Measurements from ENCODE around the gene LRFN2. TPM values are rescaled to one million over a fixed set of nuclear protein-coding genes. Genes with fewer than 3 reads are reported as not detected.

LRFN2 gene
- polyA plus RNA-seq, 3 donors: not detected

DNA sequence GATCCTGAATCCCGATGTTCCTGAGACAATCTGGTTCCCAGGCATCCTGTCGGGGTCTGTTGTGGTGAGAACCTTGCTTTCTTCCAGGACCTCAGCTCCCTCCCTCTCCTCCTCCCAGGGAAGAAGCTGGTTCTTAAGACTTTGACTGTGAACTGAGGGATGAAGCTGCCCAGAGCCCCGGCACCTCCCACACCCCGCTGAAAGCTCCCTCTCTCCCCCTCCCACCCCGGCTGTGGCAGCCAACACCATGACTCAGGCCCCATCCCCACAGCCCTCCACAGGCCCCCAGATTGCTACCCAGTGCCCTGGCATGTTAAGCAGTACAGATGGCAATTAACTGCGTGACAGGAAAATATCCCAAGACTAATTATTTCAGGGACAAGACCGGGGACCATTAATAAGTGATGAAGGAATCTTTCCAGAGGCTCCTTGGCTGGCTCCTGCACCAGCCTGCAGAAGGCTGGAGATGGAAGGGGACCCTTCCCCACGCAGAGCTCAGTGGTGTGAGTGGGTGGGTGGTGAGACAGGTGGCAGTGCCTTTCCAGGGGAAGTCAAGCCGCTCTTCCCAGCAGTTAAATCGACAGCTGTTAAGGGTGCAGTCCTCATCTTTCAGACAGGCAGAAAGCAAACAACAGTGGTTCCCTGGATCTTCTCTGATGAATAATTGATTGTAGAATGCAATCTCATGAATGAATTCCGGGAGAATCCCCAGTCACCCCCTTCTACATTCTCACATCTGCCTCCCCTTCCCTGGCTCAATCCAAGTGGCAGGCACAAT, 237.9 kb downstream of the LRFN2 start:
- H3K79me2 ChIP-seq (ENCODE audit: insufficient read depth, low read length): no peaks in the 10 kb centered on the region
- Mint-ChIP-seq H3K27me3 (ENCODE audit: low read depth in 3 of 3) (peaks cover 0 to 2% (median 0%) of the 10 kb centered on the region in 3 donors), H3K36me3 (no peaks in the 10 kb centered on the region), H3K4me1 (no peaks in the 10 kb centered on the region), H3K27ac (no peak overlapping the region), H3K4me3 (no peak overlapping the region), H3K9me3 (no peaks in the 10 kb centered on the region)
- H3K27me3 ChIP-seq (ENCODE audit: control insufficient read depth in 2 of 2, insufficient read depth in 2 of 2, low read length in 2 of 2): no peaks in the 10 kb centered on the region
- no peaks in the 10 kb centered on the region for H3K36me3 ChIP-seq (replicated peaks in 1 of 2; ENCODE audit: control insufficient read depth in 1 of 2, insufficient read depth in 2 of 2, low read length in 2 of 2)
- TF ChIP-seq, protein P1, sequence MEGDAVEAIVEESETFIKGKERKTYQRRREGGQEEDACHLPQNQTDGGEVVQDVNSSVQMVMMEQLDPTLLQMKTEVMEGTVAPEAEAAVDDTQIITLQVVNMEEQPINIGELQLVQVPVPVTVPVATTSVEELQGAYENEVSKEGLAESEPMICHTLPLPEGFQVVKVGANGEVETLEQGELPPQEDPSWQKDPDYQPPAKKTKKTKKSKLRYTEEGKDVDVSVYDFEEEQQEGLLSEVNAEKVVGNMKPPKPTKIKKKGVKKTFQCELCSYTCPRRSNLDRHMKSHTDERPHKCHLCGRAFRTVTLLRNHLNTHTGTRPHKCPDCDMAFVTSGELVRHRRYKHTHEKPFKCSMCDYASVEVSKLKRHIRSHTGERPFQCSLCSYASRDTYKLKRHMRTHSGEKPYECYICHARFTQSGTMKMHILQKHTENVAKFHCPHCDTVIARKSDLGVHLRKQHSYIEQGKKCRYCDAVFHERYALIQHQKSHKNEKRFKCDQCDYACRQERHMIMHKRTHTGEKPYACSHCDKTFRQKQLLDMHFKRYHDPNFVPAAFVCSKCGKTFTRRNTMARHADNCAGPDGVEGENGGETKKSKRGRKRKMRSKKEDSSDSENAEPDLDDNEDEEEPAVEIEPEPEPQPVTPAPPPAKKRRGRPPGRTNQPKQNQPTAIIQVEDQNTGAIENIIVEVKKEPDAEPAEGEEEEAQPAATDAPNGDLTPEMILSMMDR (IDR thresholded peaks at IDR 0.05): no peak
- H3K4me3 ChIP-seq (replicated peaks in 1 of 3; ENCODE audit: low read depth in 2 of 3, low read length in 3 of 3): no peak overlapping the region
- no peaks in the 10 kb centered on the region for H3K9me3 ChIP-seq (replicated peaks in 1 of 2; ENCODE audit: control insufficient read depth in 1 of 2, insufficient read depth in 1 of 2, low read length in 2 of 2)
- no peaks in the 10 kb centered on the region for H3K4me1 ChIP-seq (ENCODE audit: control insufficient read depth in 1 of 2, insufficient read depth in 2 of 2, low read length in 2 of 2)
- no peak overlapping the region for H2AFZ ChIP-seq (ENCODE audit: insufficient read depth, low read depth, low read length, poor library complexity, severe bottlenecking)
- intact Hi-C loops (cut with micrococcal nuclease): no loop called here
- DNase-seq: no peak
- H4K20me1 ChIP-seq (ENCODE audit: insufficient read depth, low read length): no peaks in the 10 kb centered on the region
- no peak overlapping the region for H3K9ac ChIP-seq (ENCODE audit: insufficient read depth, low read length, poor library complexity, severe bottlenecking)
- no peak overlapping the region for H3K4me2 ChIP-seq (replicated peaks; ENCODE audit: extremely low read depth, low read length, poor library complexity, severe bottlenecking)
- WGBS (ENCODE audit: insufficient coverage): 63% methylated on average over 6 of the region's 11 CpGs
- H3K27ac ChIP-seq (ENCODE audit: low read depth in 1 of 2, low read length in 2 of 2): no peak overlapping the region

DNA sequence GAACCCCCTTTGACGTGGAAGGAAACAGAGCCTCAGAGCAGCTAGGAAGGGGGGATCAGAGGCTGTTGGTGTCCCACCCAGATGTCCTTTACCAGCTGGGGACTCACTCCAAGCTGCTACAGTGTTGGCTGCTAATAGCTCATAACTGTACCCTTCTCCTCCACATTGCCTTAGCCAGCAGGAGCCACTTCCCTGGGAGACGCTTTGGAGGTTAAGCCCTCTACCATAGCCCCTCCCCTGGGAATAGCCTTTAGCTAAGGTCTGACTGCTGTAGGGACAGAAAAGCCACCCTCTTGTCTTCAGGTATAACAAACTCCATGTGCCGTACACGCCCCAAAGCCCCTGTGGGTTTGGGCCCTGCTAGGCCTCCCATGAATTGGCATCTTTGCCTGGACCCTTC, 238.6 kb downstream of the LRFN2 start:
- Mint-ChIP-seq H3K4me1 (no peaks in the 10 kb centered on the region), H3K27me3 (ENCODE audit: low read depth in 3 of 3) (peaks cover 0 to 7% (median 0%) of the 10 kb centered on the region in 3 donors), H3K36me3 (no peaks in the 10 kb centered on the region), H3K27ac (no peak overlapping the region), H3K4me3 (no peak overlapping the region), H3K9me3 (no peaks in the 10 kb centered on the region)
- TF ChIP-seq, protein P1 (IDR thresholded peaks at IDR 0.05): no peak
- Histone ChIP-seq H2AFZ (ENCODE audit: insufficient read depth, low read depth, low read length, poor library complexity, severe bottlenecking) (no peak overlapping the region), H4K20me1 (ENCODE audit: insufficient read depth, low read length) (no peaks in the 10 kb centered on the region), H3K4me1 (ENCODE audit: control insufficient read depth in 1 of 2, insufficient read depth in 2 of 2, low read length in 2 of 2) (no peaks in the 10 kb centered on the region), H3K36me3 (replicated peaks in 1 of 2; ENCODE audit: control insufficient read depth in 1 of 2, insufficient read depth in 2 of 2, low read length in 2 of 2) (no peaks in the 10 kb centered on the region), H3K27ac (ENCODE audit: low read depth in 1 of 2, low read length in 2 of 2) (no peak overlapping the region), H3K9ac (ENCODE audit: insufficient read depth, low read length, poor library complexity, severe bottlenecking) (no peak overlapping the region), H3K79me2 (ENCODE audit: insufficient read depth, low read length) (no peaks in the 10 kb centered on the region), H3K9me3 (replicated peaks in 1 of 2; ENCODE audit: control insufficient read depth in 1 of 2, insufficient read depth in 1 of 2, low read length in 2 of 2) (no peaks in the 10 kb centered on the region), H3K27me3 (ENCODE audit: control insufficient read depth in 2 of 2, insufficient read depth in 2 of 2, low read length in 2 of 2) (no peaks in the 10 kb centered on the region), H3K4me2 (replicated peaks; ENCODE audit: extremely low read depth, low read length, poor library complexity, severe bottlenecking) (no peak overlapping the region), H3K4me3 (replicated peaks in 1 of 3; ENCODE audit: low read depth in 2 of 3, low read length in 3 of 3) (no peak overlapping the region)
- intact Hi-C loops (cut with micrococcal nuclease): no loop called here
- DNase-seq: no peak
- 92% methylated on average over 2 of the region's 4 CpGs for WGBS (ENCODE audit: insufficient coverage)

Measured in CD14-positive monocyte (primary cell).